PC-3 (cell line): ENCODE measurements around the gene ABCD3. TPM values are rescaled to one million over a fixed set of nuclear protein-coding genes. Genes with fewer than 3 reads are reported as not detected.

Experiments used
- ATAC-seq: fragments of 200-7000 bp; cut with Tn5 transposase; 2 replicates; pipeline ENCODE4 v1.9.1; 2020; ENCODE audit warnings: mild to moderate bottlenecking, moderate library complexity
- BruUV-seq: library from RNA; stranded (reverse); fragments of 400-500 nt; replicated peaks from 2 replicates; lab custom pipeline; 2021; lab: Mats Ljungman, UMichigan
- CTCF ChIA-PET: fragments of 300-600 bp; sonication (Branson Sonifier 250); formaldehyde crosslinking; loops from one replicate; lab custom pipeline; 2022; ENCODE audit warnings: antibody characterized with exemption; lab: Charles Lee
- POLR2A ChIA-PET: fragments of 300-600 bp; sonication (Branson Sonifier 250); formaldehyde crosslinking; loops from one replicate; lab custom pipeline; 2022; ENCODE audit warnings: antibody characterized with exemption; ENCODE audit not compliant: unreplicated experiment; lab: Charles Lee
- DNase-seq: peaks from one replicate; pipeline ENCODE4 v3.0.0-alpha.2; 2015
- H2AFZ ChIP-seq: fragments of 300-600 bp; sonication (generic); 2 replicates; pipeline ENCODE4 v1.6.0; 2016; ENCODE audit warnings: antibody characterized with exemption, low read length
- H3F3A ChIP-seq: fragments of 300-600 bp; sonication (generic); one replicate; pipeline ENCODE4 v1.6.0; 2017; ENCODE audit warnings: antibody characterized with exemption, low read length, control low read depth, mild to moderate bottlenecking; ENCODE audit not compliant: unreplicated experiment
- H3K27ac ChIP-seq: fragments of 300-600 bp; sonication (generic); 2 replicates; pipeline ENCODE4 v1.5.1; 2016; ENCODE audit warnings: mild to moderate bottlenecking, low read length
- H3K27me3 ChIP-seq: fragments of 300-600 bp; sonication (generic); 2 replicates; pipeline ENCODE4 v1.6.1; 2016; ENCODE audit warnings: low read length, mixed read lengths
- H3K36me3 ChIP-seq: fragments of 300-600 bp; sonication (generic); 2 replicates; pipeline ENCODE4 v1.6.1; 2016; ENCODE audit warnings: low read depth, mixed run types, low read length, mixed read lengths
- H3K4me1 ChIP-seq: fragments of 300-600 bp; sonication (generic); 2 replicates; pipeline ENCODE4 v1.5.1; 2016; ENCODE audit warnings: low read length; ENCODE audit not compliant: insufficient read depth
- H3K4me2 ChIP-seq: fragments of 300-600 bp; sonication (generic); 2 replicates; pipeline ENCODE4 v1.6.0; 2016; ENCODE audit warnings: low read length
- H3K4me3 ChIP-seq: fragments of 300-600 bp; sonication (generic); 2 replicates; pipeline ENCODE4 v1.5.1; 2016; ENCODE audit warnings: mild to moderate bottlenecking, low read length, mixed read lengths
- H3K79me2 ChIP-seq: fragments of 300-600 bp; sonication (generic); 2 replicates; pipeline ENCODE4 v1.6.1; 2017; ENCODE audit warnings: low read length, mixed read lengths
- H3K9ac ChIP-seq: fragments of 300-600 bp; sonication (generic); 2 replicates; pipeline ENCODE4 v1.6.0; 2016; ENCODE audit warnings: mild to moderate bottlenecking, low read length
- H3K9me2 ChIP-seq: fragments of 300-600 bp; sonication (generic); replicated peaks from 2 replicates; pipeline ENCODE4 v1.6.1; 2016; ENCODE audit warnings: mixed run types, low read length, mixed read lengths
- H3K9me3 ChIP-seq: fragments of 300-600 bp; sonication (generic); 2 replicates; pipeline ENCODE4 v1.6.1; 2016; ENCODE audit warnings: low read length, mixed read lengths
- H4K20me1 ChIP-seq: fragments of 300-600 bp; sonication (generic); 2 replicates; pipeline ENCODE4 v1.6.1; 2016; ENCODE audit warnings: low read length, mixed read lengths
- EZH2 ChIP-seq: fragments of 300-600 bp; sonication (generic); IDR thresholded peaks from one replicate; pipeline ENCODE4 v1.6.1; 2017; ENCODE audit warnings: antibody characterized with exemption, mild to moderate bottlenecking, low read length; ENCODE audit not compliant: unreplicated experiment
- EZH2phosphoT487 ChIP-seq: fragments of 300-600 bp; sonication (generic); IDR thresholded peaks from 2 replicates; pipeline ENCODE4 v1.6.1; 2018; ENCODE audit warnings: mild to moderate bottlenecking, antibody characterized with exemption, low read length, borderline replicate concordance
- intact Hi-C: fragments of 100-400 bp; cut with micrococcal nuclease; formaldehyde crosslinking; loops from 2 replicates; pipeline ENCODE4 v1.9.0; 2023
- total RNA-seq: library from RNA; depleted of rRNA; stranded (reverse); fragments of >200 nt; gene quantifications from 2 replicates; pipeline ENCODE4 v1.2.3, GENCODE V29; 2014
- TF ChIP-seq, protein P1 (sequence below): fragments of 300-600 bp; sonication (generic); conservative IDR thresholded peaks from 2 replicates; pipeline ENCODE4 v1.5.1; 2017; ENCODE audit warnings: antibody characterized with exemption, low read depth, mild to moderate bottlenecking, low read length

Gene ABCD3
- total RNA-seq, 1 experiment from 2014 or later: 36.3 TPM

DNA sequence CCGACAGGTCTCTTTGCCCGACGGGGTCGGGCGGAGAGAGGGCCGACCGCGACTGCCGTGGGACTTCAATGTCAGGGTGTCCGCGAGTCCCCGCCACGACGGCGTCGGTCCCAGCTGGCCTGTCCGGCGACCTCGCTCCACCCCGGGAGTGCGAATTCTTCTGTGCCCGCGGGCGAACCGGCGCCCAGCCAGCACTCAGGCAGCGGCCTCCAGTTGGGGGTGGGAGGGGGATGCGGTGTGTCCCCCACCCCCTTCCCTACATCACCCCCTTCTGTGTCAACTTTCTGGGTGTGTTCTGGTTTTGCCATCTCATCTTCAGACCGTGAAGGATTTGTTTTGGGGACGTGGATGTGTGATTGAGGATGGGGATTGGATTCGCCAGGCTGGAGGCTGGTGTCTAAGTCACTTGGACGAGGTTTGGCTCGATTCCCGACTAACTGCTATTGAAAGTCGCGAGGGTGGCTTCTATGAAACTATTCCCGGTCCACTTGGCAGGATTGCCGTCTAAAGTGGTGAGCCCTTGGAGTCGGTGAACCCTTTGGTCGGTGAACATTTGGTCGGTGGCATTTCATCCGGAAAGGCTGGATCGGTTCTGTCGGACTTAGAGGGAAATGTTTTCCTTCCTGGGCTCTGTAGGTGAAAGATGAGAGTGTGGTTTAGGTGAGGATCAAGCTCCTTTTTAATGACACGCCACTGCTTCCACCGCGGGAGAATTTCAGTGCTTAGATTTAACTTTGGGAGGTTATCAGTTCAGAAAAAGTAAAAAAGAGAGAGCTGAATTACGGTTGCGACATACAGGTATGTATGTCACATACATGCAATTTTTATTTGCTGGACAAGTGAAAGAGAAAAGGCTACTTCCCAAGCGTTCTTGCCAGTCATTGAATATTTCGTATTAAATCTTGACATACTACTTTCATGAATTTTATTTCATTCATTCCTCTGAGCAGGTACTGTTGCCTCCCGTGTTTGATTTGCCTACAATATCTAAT lies 771 bp downstream of the ABCD3 start:
- Histone ChIP-seq H4K20me1 (peaks cover 43% of the 10 kb centered on the region), H3K4me2 (peak overlapping the region; percentile 87), H3K9me3 (no peaks in the 10 kb centered on the region), H2AFZ (peak overlapping the region; percentile 75), H3K36me3 (no peaks in the 10 kb centered on the region), H3K4me3 (peak overlapping the region; percentile 85), H3F3A (no peaks in the 10 kb centered on the region), H3K27me3 (no peaks in the 10 kb centered on the region), H3K9me2 (no peaks in the 10 kb centered on the region), H3K9ac (peak overlapping the region; percentile 67), H3K79me2 (peaks cover 56% of the 10 kb centered on the region), H3K4me1 (peaks cover 40% of the 10 kb centered on the region), H3K27ac (peak overlapping the region; percentile 31; the same call in 1 of the 2 replicates)
- BruUV-seq: TSS peak; percentile 40
- ATAC-seq (peak; percentile 6), DNase-seq (peak; percentile 58)
- ChIA-PET POLR2A (no interaction called here), CTCF (interaction anchor here (0.6 kb wide), 1 partner anchor 45 kb away, joined by 4 read pairs; no protein-coding TSS in a partner anchor)
- TF ChIP-seq EZH2: no peak
- TF ChIP-seq, protein P1, sequence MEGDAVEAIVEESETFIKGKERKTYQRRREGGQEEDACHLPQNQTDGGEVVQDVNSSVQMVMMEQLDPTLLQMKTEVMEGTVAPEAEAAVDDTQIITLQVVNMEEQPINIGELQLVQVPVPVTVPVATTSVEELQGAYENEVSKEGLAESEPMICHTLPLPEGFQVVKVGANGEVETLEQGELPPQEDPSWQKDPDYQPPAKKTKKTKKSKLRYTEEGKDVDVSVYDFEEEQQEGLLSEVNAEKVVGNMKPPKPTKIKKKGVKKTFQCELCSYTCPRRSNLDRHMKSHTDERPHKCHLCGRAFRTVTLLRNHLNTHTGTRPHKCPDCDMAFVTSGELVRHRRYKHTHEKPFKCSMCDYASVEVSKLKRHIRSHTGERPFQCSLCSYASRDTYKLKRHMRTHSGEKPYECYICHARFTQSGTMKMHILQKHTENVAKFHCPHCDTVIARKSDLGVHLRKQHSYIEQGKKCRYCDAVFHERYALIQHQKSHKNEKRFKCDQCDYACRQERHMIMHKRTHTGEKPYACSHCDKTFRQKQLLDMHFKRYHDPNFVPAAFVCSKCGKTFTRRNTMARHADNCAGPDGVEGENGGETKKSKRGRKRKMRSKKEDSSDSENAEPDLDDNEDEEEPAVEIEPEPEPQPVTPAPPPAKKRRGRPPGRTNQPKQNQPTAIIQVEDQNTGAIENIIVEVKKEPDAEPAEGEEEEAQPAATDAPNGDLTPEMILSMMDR: no peak
- TF ChIP-seq EZH2phosphoT487: no peak
- intact Hi-C loops: loop anchor here (5.0 to 10.0 kb wide), 3 partner anchors 42 to 184 kb away; partner anchors contain the start of gene ARHGAP29

GRCh38 chr1:94422115-94422820 lies 4.1 kb downstream of the ABCD3 start:
- peak; percentile 62 for DNase-seq
- Histone ChIP-seq H3K27ac (no peak overlapping the region), H3K27me3 (no peaks in the 10 kb centered on the region), H3K9ac (no peak overlapping the region), H3K4me1 (peaks cover 46% of the 10 kb centered on the region), H3K79me2 (peaks cover 89% of the 10 kb centered on the region), H3K4me3 (no peak overlapping the region), H3F3A (no peaks in the 10 kb centered on the region), H2AFZ (no peak overlapping the region), H3K36me3 (no peaks in the 10 kb centered on the region), H3K4me2 (peak overlapping the region; percentile 87; the same call in 1 of the 2 replicates), H3K9me3 (no peaks in the 10 kb centered on the region), H3K9me2 (no peaks in the 10 kb centered on the region), H4K20me1 (peaks cover 43% of the 10 kb centered on the region)
- CTCF ChIA-PET: no interaction called here
- intact Hi-C loops: no loop called here
- POLR2A ChIA-PET: interaction anchor here (0.7 kb wide), 1 partner anchor 464 kb away, joined by 4 read pairs; no protein-coding TSS in a partner anchor
- no TSS peak for BruUV-seq
- no peak; the same call in 1 of the 2 replicates for ATAC-seq
- no peak for TF ChIP-seq EZH2phosphoT487
- TF ChIP-seq, protein P1: no peak
- TF ChIP-seq EZH2: no peak
